H9 (cell line): ENCODE results near the gene CYS1. TPM values are rescaled to one million over a fixed set of nuclear protein-coding genes. Genes with fewer than 3 reads are reported as not detected.

Source experiments
- DNase-seq: peaks from one replicate; pipeline ENCODE4 v3.0.0-alpha.2; 2017
- H2AFZ ChIP-seq: one replicate; pipeline ENCODE4 v1.6.1; 2013; ENCODE audit warnings: mild to moderate bottlenecking, low read length, control low read depth, moderate library complexity
- H2AK5ac ChIP-seq: 2 replicates; pipeline ENCODE4 v1.6.1; 2013; ENCODE audit warnings: low read length, control low read depth, mixed read lengths; ENCODE audit not compliant: insufficient read length
- H2BK120ac ChIP-seq: one replicate; pipeline ENCODE4 v1.6.1; 2013; ENCODE audit warnings: low read depth, mild to moderate bottlenecking, low read length, control low read depth, inconsistent platforms; ENCODE audit not compliant: poor library complexity, severe bottlenecking
- H2BK12ac ChIP-seq: 2 replicates; pipeline ENCODE4 v1.6.1; 2013; ENCODE audit warnings: low read length, control low read depth, mixed read lengths, low read depth; ENCODE audit not compliant: insufficient read length
- H2BK15ac ChIP-seq: 2 replicates; pipeline ENCODE4 v1.6.1; 2013; ENCODE audit warnings: low read depth, low read length, control low read depth
- H2BK20ac ChIP-seq: one replicate; pipeline ENCODE4 v1.6.1; 2013; ENCODE audit warnings: low read depth, mild to moderate bottlenecking, low read length, control low read depth, inconsistent platforms; ENCODE audit not compliant: poor library complexity, severe bottlenecking
- H2BK5ac ChIP-seq: 2 replicates; pipeline ENCODE4 v1.6.1; 2013; ENCODE audit warnings: low read length, control low read depth, mixed read lengths; ENCODE audit not compliant: insufficient read length
- H3K14ac ChIP-seq: 2 replicates; pipeline ENCODE4 v1.6.1; 2013; ENCODE audit warnings: low read length, control low read depth; ENCODE audit not compliant: insufficient read depth
- H3K18ac ChIP-seq: 2 replicates; pipeline ENCODE4 v1.6.1; 2013; ENCODE audit warnings: low read depth, mild to moderate bottlenecking, mixed read lengths, low read length, control low read depth; ENCODE audit not compliant: insufficient read length
- H3K23ac ChIP-seq: 2 replicates; pipeline ENCODE4 v1.6.1; 2013; ENCODE audit warnings: low read length, control low read depth, mixed read lengths, low read depth; ENCODE audit not compliant: insufficient read length
- H3K23me2 ChIP-seq: 2 replicates; pipeline ENCODE4 v1.6.1; 2013; ENCODE audit warnings: low read depth, mild to moderate bottlenecking, mixed read lengths, low read length, control low read depth; ENCODE audit not compliant: insufficient read length, poor library complexity, severe bottlenecking
- H3K27ac ChIP-seq: 2 replicates; pipeline ENCODE4 v1.5.1; 2013; ENCODE audit warnings: low read length, control low read depth, mixed read lengths, low read depth; ENCODE audit not compliant: insufficient read length
- H3K27me3 ChIP-seq: 2 replicates; pipeline ENCODE4 v1.6.1; 2013; ENCODE audit warnings: low read length, control low read depth, inconsistent platforms; ENCODE audit not compliant: insufficient read depth
- H3K4ac ChIP-seq: 2 replicates; pipeline ENCODE4 v1.6.1; 2013; ENCODE audit warnings: low read depth, mild to moderate bottlenecking, control low read depth, inconsistent platforms, low read length, moderate library complexity
- H3K4me1 ChIP-seq: 2 replicates; pipeline ENCODE4 v1.6.1; 2013; ENCODE audit warnings: low read length, control low read depth, inconsistent platforms; ENCODE audit not compliant: insufficient read depth
- H3K4me2 ChIP-seq: 2 replicates; pipeline ENCODE4 v1.6.1; 2013; ENCODE audit warnings: low read length, control low read depth, mixed read lengths; ENCODE audit not compliant: insufficient read length, insufficient read depth
- H3K56ac ChIP-seq: 2 replicates; pipeline ENCODE4 v1.6.1; 2013; ENCODE audit warnings: low read depth, mild to moderate bottlenecking, mixed read lengths, low read length, control low read depth; ENCODE audit not compliant: insufficient read length
- H3K79me1 ChIP-seq: 2 replicates; pipeline ENCODE4 v1.6.1; 2013; ENCODE audit warnings: low read depth, mild to moderate bottlenecking, moderate library complexity, low read length, control low read depth, inconsistent platforms; ENCODE audit not compliant: insufficient read depth, poor library complexity, severe bottlenecking
- H3K79me2 ChIP-seq: 2 replicates; pipeline ENCODE4 v1.6.1; 2013; ENCODE audit warnings: low read length, control low read depth, inconsistent platforms; ENCODE audit not compliant: insufficient read depth
- H3K9ac ChIP-seq: 2 replicates; pipeline ENCODE4 v1.6.1; 2013; ENCODE audit warnings: low read length, control low read depth, mixed read lengths; ENCODE audit not compliant: insufficient read length; ENCODE audit errors: extremely low read depth
- H3K9me3 ChIP-seq: one replicate; pipeline ENCODE4 v1.6.1; 2013; ENCODE audit warnings: low read depth, low read length, inconsistent platforms; ENCODE audit not compliant: control insufficient read depth
- H3T11ph ChIP-seq: one replicate; pipeline ENCODE4 v1.6.1; 2013; ENCODE audit warnings: mild to moderate bottlenecking, low read length, control low read depth, inconsistent platforms
- H4K20me1 ChIP-seq: one replicate; pipeline ENCODE4 v1.6.1; 2013; ENCODE audit not compliant: control insufficient read depth, insufficient read length, insufficient read depth
- H4K5ac ChIP-seq: 2 replicates; pipeline ENCODE4 v1.6.1; 2013; ENCODE audit warnings: low read depth, mild to moderate bottlenecking, mixed read lengths, low read length, control low read depth; ENCODE audit not compliant: insufficient read length
- H4K8ac ChIP-seq: replicated peaks from 2 replicates; pipeline ENCODE4 v1.6.1; 2013; ENCODE audit warnings: low read length, control low read depth, mixed read lengths, low read depth; ENCODE audit not compliant: insufficient read length
- H4K91ac ChIP-seq: 2 replicates; pipeline ENCODE4 v1.6.1; 2013; ENCODE audit warnings: low read depth, mild to moderate bottlenecking, moderate library complexity, mixed read lengths, low read length, control low read depth; ENCODE audit not compliant: insufficient read length
- H3K27ac Mint-ChIP-seq, 3 experiments: 2 replicates in 2 of 3; 3 replicates in 1 of 3; pipeline ENCODE4 v1.8.0; 2020 to 2021; ENCODE audit warnings: mixed read lengths in 3 of 3, mild to moderate bottlenecking in 1 of 3, moderate library complexity in 1 of 3
- H3K27me3 Mint-ChIP-seq: 2 replicates; pipeline ENCODE4 v1.8.0; 2021; ENCODE audit warnings: low read depth, mild to moderate bottlenecking, moderate library complexity, mixed read lengths
- H3K36me3 Mint-ChIP-seq, 3 experiments: 2 replicates in 2 of 3; 3 replicates in 1 of 3; pipeline ENCODE4 v1.8.0; 2020 to 2021; ENCODE audit warnings: low read depth in 3 of 3, mixed read lengths in 3 of 3; ENCODE audit not compliant: insufficient read depth in 1 of 3
- H3K4me1 Mint-ChIP-seq, 2 experiments: 2 replicates each; pipeline ENCODE4 v1.8.0; 2020; ENCODE audit warnings: mixed read lengths in 2 of 2
- H3K4me3 Mint-ChIP-seq, 2 experiments: 2 replicates in 1 of 2; 3 replicates in 1 of 2; pipeline ENCODE4 v1.8.0; 2020 to 2021; ENCODE audit warnings: mild to moderate bottlenecking in 2 of 2, mixed read lengths in 2 of 2, moderate library complexity in 1 of 2
- H3K9me3 Mint-ChIP-seq, 2 experiments: 2 replicates in 1 of 2; 3 replicates in 1 of 2; pipeline ENCODE4 v1.8.0; 2020; ENCODE audit warnings: mild to moderate bottlenecking in 2 of 2, mixed read lengths in 2 of 2, moderate library complexity in 1 of 2
- CTCF ChIP-seq: fragments of 200-600 bp; sonication (generic); conservative IDR thresholded peaks from 3 replicates; pipeline ENCODE4 v1.8.0; 2021; ENCODE audit warnings: antibody characterized with exemption, mild to moderate bottlenecking
- WGBS: extraction: QIAGEN DNeasy Blood & Tissue Kit; methylation state at CpG from one replicate; pipeline ENCODE4 v1.1.7; 2013; ENCODE audit warnings: missing lambda C conversion rate, low lambda C conversion rate, mixed read lengths; ENCODE audit not compliant: insufficient read length; ENCODE audit errors: extremely low coverage; 5-methylcytosine and 5-hydroxymethylcytosine counted together
- total RNA-seq: library from RNA; stranded (reverse); gene quantifications from 2 replicates; pipeline ENCODE4 v1.2.1, GENCODE V29; 2021

The CYS1 gene
- total RNA-seq, 1 experiment from 2014 or later = 0.35 TPM

GRCh38 chr2:10030311-10030736 lies 49.9 kb downstream of the CYS1 start:
- TF ChIP-seq CTCF = no peak
- WGBS = no CpG with 5 or more reads among the region's 9 CpGs

More at GRCh38 chr2:10030311-10030736, 49.9 kb downstream of the CYS1 start:
- Histone ChIP-seq H2AK5ac (no peak overlapping the region), H3T11ph (no peak overlapping the region), H3K23me2 (no peaks in the 10 kb centered on the region), H3K14ac (no peak overlapping the region), H3K79me1 (no peaks in the 10 kb centered on the region), H3K27ac (no peak overlapping the region), H3K79me2 (no peaks in the 10 kb centered on the region), H4K8ac (no peak overlapping the region), H4K91ac (no peak overlapping the region), H3K18ac (no peak overlapping the region), H2BK12ac (no peak overlapping the region), H3K9me3 (no peaks in the 10 kb centered on the region), H2BK20ac (no peak overlapping the region), H4K5ac (no peak overlapping the region), H3K4me2 (no peak overlapping the region), H3K27me3 (no peaks in the 10 kb centered on the region), H2AFZ (no peak overlapping the region), H4K20me1 (no peaks in the 10 kb centered on the region), H3K56ac (no peak overlapping the region), H3K9ac (no peak overlapping the region), H2BK15ac (no peak overlapping the region), H3K4ac (no peak overlapping the region), H3K23ac (no peak overlapping the region), H2BK120ac (no peak overlapping the region), H2BK5ac (no peak overlapping the region), H3K4me1 (peaks cover 4% of the 10 kb centered on the region; the same call in 1 of the 2 replicates)
- Mint-ChIP-seq H3K9me3 (no peaks in the 10 kb centered on the region; a peak in 1 of 5 replicates), H3K36me3 (no peaks in the 10 kb centered on the region), H3K4me1 (peaks cover 12 to 32% of the 10 kb centered on the region in 2 experiments), H3K4me3 (no peak overlapping the region), H3K27ac (no peak overlapping the region), H3K27me3 (peaks cover 2% of the 10 kb centered on the region; the same call in 1 of the 2 replicates)
- no peak for DNase-seq
